SU-DHL-6 (cell line): Measurements from ENCODE around the gene HM13.

Experiments used
- H2AFZ ChIP-seq: fragments of 200-600 bp; sonication (generic); 2 replicates; pipeline ENCODE4 v1.6.1; 2014; ENCODE audit warnings: low read depth, mild to moderate bottlenecking, moderate library complexity, mixed read lengths, antibody characterized with exemption, low read length; ENCODE audit not compliant: severe bottlenecking
- H3F3A ChIP-seq: fragments of 200-600 bp; shearing (Covaris generic); 2 replicates; pipeline ENCODE4 v1.6.0; 2016; ENCODE audit warnings: antibody characterized with exemption, mild to moderate bottlenecking; ENCODE audit not compliant: insufficient read depth
- H3K27ac ChIP-seq: fragments of 200-600 bp; sonication (generic); 2 replicates; pipeline ENCODE4 v1.5.1; 2016; ENCODE audit warnings: low read depth, mild to moderate bottlenecking, low read length, moderate library complexity, mixed read lengths
- H3K27me3 ChIP-seq: fragments of 200-600 bp; sonication (generic), shearing (Covaris generic); 2 replicates; pipeline ENCODE4 v1.6.0; 2014; ENCODE audit warnings: mild to moderate bottlenecking, low read length
- H3K36me3 ChIP-seq: fragments of 200-600 bp; sonication (generic); 2 replicates; pipeline ENCODE4 v1.6.1; 2014; ENCODE audit warnings: mild to moderate bottlenecking, low read length, mixed read lengths
- H3K4me2 ChIP-seq: fragments of 300-600, 200-600 bp; shearing (Covaris generic), sonication (generic); 2 replicates; pipeline ENCODE4 v1.6.0; 2014; ENCODE audit warnings: low read length, low read depth, mild to moderate bottlenecking; ENCODE audit not compliant: poor library complexity, severe bottlenecking
- H3K4me3 ChIP-seq: fragments of 200-600 bp; sonication (generic); 2 replicates; pipeline ENCODE4 v1.5.1; 2014; ENCODE audit warnings: antibody characterized with exemption, low read length, mild to moderate bottlenecking, mixed read lengths; ENCODE audit not compliant: insufficient read depth, poor library complexity, severe bottlenecking
- H3K79me2 ChIP-seq: fragments of 200-600 bp; sonication (generic); 2 replicates; pipeline ENCODE4 v1.6.1; 2014; ENCODE audit warnings: mild to moderate bottlenecking, low read length, moderate library complexity; ENCODE audit not compliant: insufficient read depth
- H3K9ac ChIP-seq: fragments of 200-600 bp; sonication (generic); 2 replicates; pipeline ENCODE4 v1.7.0; 2014; ENCODE audit warnings: mild to moderate bottlenecking, low read length
- H3K9me2 ChIP-seq: fragments of 200-600 bp; sonication (generic); replicated peaks from 2 replicates; pipeline ENCODE4 v1.6.1; 2014; ENCODE audit warnings: low read length; ENCODE audit not compliant: insufficient read depth
- H3K9me3 ChIP-seq: fragments of 200-600 bp; sonication (generic); 2 replicates; pipeline ENCODE4 v1.6.1; 2014; ENCODE audit warnings: low read length, mixed read lengths; ENCODE audit not compliant: insufficient read depth
- H4K20me1 ChIP-seq: fragments of 200-600 bp; sonication (generic); 2 replicates; pipeline ENCODE4 v1.6.1; 2014; ENCODE audit warnings: low read depth, mild to moderate bottlenecking, antibody characterized with exemption, low read length, moderate library complexity, mixed read lengths
- CTCF ChIP-seq: fragments of 200-600 bp; sonication (generic); IDR thresholded peaks from one replicate; pipeline ENCODE4 v1.5.1; 2017; ENCODE audit warnings: antibody characterized with exemption, mild to moderate bottlenecking, low read length, moderate library complexity; ENCODE audit not compliant: insufficient read depth, poor library complexity, severe bottlenecking
- EZH2phosphoT487 ChIP-seq: fragments of 200-600 bp; sonication (generic), shearing (Covaris generic); conservative IDR thresholded peaks from 2 replicates; pipeline ENCODE4 v1.6.1; 2018; ENCODE audit warnings: mild to moderate bottlenecking, antibody characterized with exemption, low read length, moderate library complexity, mixed read lengths

HM13 gene

GRCh38 chr20:31542201-31542842 lies 28.1 kb downstream of the HM13 start:
- Histone ChIP-seq H3K27ac (no peak overlapping the region), H3K36me3 (peaks cover 7% of the 10 kb centered on the region; the same call in 1 of the 2 replicates), H3K79me2 (peaks cover under 1% of the 10 kb centered on the region; the same call in 1 of the 2 replicates)

GRCh38 chr20:31542963-31543362 lies 28.7 kb downstream of the HM13 start:
- H3K9me2 ChIP-seq, result no peaks in the 10 kb centered on the region
- no peaks in the 10 kb centered on the region for H3F3A ChIP-seq
- no peaks in the 10 kb centered on the region for H3K9me3 ChIP-seq
- no peak overlapping the region for H3K9ac ChIP-seq
- H2AFZ ChIP-seq, result no peak overlapping the region
- H3K27ac ChIP-seq, result no peak overlapping the region
- peaks cover 7% of the 10 kb centered on the region for H3K79me2 ChIP-seq
- H3K36me3 ChIP-seq, result peaks cover 7% of the 10 kb centered on the region; the same call in 1 of the 2 replicates
- no peaks in the 10 kb centered on the region for H3K27me3 ChIP-seq
- H3K4me3 ChIP-seq, result no peak overlapping the region
- no peaks in the 10 kb centered on the region for H4K20me1 ChIP-seq
- TF ChIP-seq CTCF (no peak), EZH2phosphoT487 (no peak)
- H3K4me2 ChIP-seq, result no peak overlapping the region

More at GRCh38 chr20:31542201-31542842, 28.1 kb downstream of the HM13 start:
- H3K9me2 ChIP-seq, result no peaks in the 10 kb centered on the region
- no peaks in the 10 kb centered on the region for H3F3A ChIP-seq
- no peak overlapping the region for H3K9ac ChIP-seq
- H2AFZ ChIP-seq, result no peak overlapping the region
- no peaks in the 10 kb centered on the region for H4K20me1 ChIP-seq
- H3K27me3 ChIP-seq, result no peaks in the 10 kb centered on the region
- no peak overlapping the region for H3K4me3 ChIP-seq
- no peaks in the 10 kb centered on the region for H3K9me3 ChIP-seq
- no peak overlapping the region for H3K4me2 ChIP-seq
- TF ChIP-seq EZH2phosphoT487 (no peak), CTCF (no peak)

- Histone ChIP-seq H3K36me3 (peaks cover 8% of the 10 kb centered on the region; the same call in 1 of the 2 replicates), H3F3A (no peaks in the 10 kb centered on the region), H3K9me2 (no peaks in the 10 kb centered on the region), H3K4me2 (no peak overlapping the region), H3K27me3 (no peaks in the 10 kb centered on the region), H3K79me2 (peaks cover 18% of the 10 kb centered on the region), H3K9me3 (no peaks in the 10 kb centered on the region), H3K9ac (no peak overlapping the region), H3K27ac (no peak overlapping the region), H4K20me1 (no peaks in the 10 kb centered on the region), H2AFZ (no peak overlapping the region), H3K4me3 (no peak overlapping the region)
- TF ChIP-seq EZH2phosphoT487, result no peak
- no peak for TF ChIP-seq CTCF
Observed at GRCh38 chr20:31543966-31544598, 29.8 kb downstream of the HM13 start.
